HCT116 (cell line): Measurements from ENCODE around the gene TNFRSF8. TPM values are rescaled to one million over a fixed set of nuclear protein-coding genes. Genes with fewer than 3 reads are reported as not detected.
A peak's percentile ranks its signal among the peaks of the same experiment; 100 is the strongest.

Source experiments
- ATAC-seq: fragments of 200-7000 bp; cut with Tn5 transposase; 2 replicates; pipeline ENCODE4 v1.9.1; 2020; ENCODE audit warnings: mild to moderate bottlenecking, moderate library complexity
- BruUV-seq: library from RNA; stranded (reverse); fragments of 400-500 nt; replicated peaks from 2 replicates; lab custom pipeline; 2021; lab: Mats Ljungman, UMichigan
- CTCF ChIA-PET: fragments of 300-600 bp; sonication (Branson Sonifier 250); formaldehyde crosslinking; loops from one replicate; lab custom pipeline; 2021; ENCODE audit warnings: antibody characterized with exemption; lab: Charles Lee
- POLR2A ChIA-PET: fragments of 300-600, 350-600 bp; sonication (Branson Sonifier 250); formaldehyde crosslinking; loops from one replicate; lab custom pipeline; 2021; ENCODE audit warnings: antibody characterized with exemption; lab: Charles Lee
- RAD21 ChIA-PET, 2 experiments: fragments of 300-600 bp; sonication (Branson Sonifier 250); formaldehyde crosslinking; loops; one replicate each; lab custom pipeline; 2023; ENCODE audit warnings: low total read pairs in 2 of 2; ENCODE audit not compliant: uncharacterized antibody in 2 of 2, unreplicated experiment in 2 of 2, low non-redundant PET in 1 of 2; lab: Charles Lee
- DNase-seq: peaks from one replicate; pipeline ENCODE4 v3.0.0-alpha.2; 2010; ENCODE audit warnings: low read depth, low spot score
- H2AFZ ChIP-seq: fragments of 200-600 bp; shearing (Covaris generic), sonication (generic); 2 replicates; pipeline ENCODE4 v1.6.1; 2017; ENCODE audit warnings: low read depth, mixed run types, mixed read lengths, antibody characterized with exemption, low read length; ENCODE audit not compliant: poor library complexity, severe bottlenecking
- H3K27ac ChIP-seq: 2 replicates; pipeline ENCODE4 v1.5.1; 2012; ENCODE audit warnings: low read depth, low read length
- H3K27me3 ChIP-seq: fragments of 200-600 bp; sonication (generic); 2 replicates; pipeline ENCODE4 v1.6.1; 2016; ENCODE audit warnings: mixed run types, low read length, mixed read lengths; ENCODE audit not compliant: insufficient read depth
- H3K36me3 ChIP-seq, 2 experiments: fragments of 200-500 bp in 1 of 2; fragments of 200-600 bp in 1 of 2; sonication (Bioruptor generic) in 1 of 2; sonication (generic) in 1 of 2; 2 replicates each; pipeline versions ENCODE4 v1.5.1 to v1.6.1; 2014 to 2016; ENCODE audit warnings: low read length in 2 of 2, inconsistent platforms in 1 of 2, mixed read lengths in 1 of 2, mixed run types in 1 of 2; ENCODE audit not compliant: insufficient read depth in 2 of 2, control insufficient read depth in 1 of 2
- H3K4me1 ChIP-seq, 2 experiments: fragments of 200-600 bp in 1 of 2; sonication (generic) in 1 of 2; 2 replicates each; pipeline versions ENCODE4 v1.5.1 to v1.6.1; 2012 to 2017; ENCODE audit warnings: low read length in 2 of 2, inconsistent platforms in 1 of 2, mild to moderate bottlenecking in 1 of 2, mixed read lengths in 1 of 2, mixed run types in 1 of 2, moderate library complexity in 1 of 2; ENCODE audit not compliant: insufficient read depth in 2 of 2, control insufficient read depth in 1 of 2
- H3K4me2 ChIP-seq: fragments of 200-600 bp; sonication (generic); 2 replicates; pipeline ENCODE4 v1.6.1; 2017; ENCODE audit warnings: mixed run types, low read length, mixed read lengths
- H3K4me3 ChIP-seq, 2 experiments: fragments of 200-600 bp in 1 of 2; sonication (generic) in 1 of 2; replicated peaks in 1 of 2; 2 replicates each; pipeline ENCODE4 v1.5.1; 2011 to 2016; ENCODE audit warnings: low read length in 2 of 2, control low read depth in 1 of 2, low read depth in 1 of 2, mild to moderate bottlenecking in 1 of 2, mixed read lengths in 1 of 2, mixed run types in 1 of 2
- H3K79me2 ChIP-seq: fragments of 200-600 bp; sonication (generic); 2 replicates; pipeline ENCODE4 v1.6.1; 2017; ENCODE audit warnings: mild to moderate bottlenecking, mixed run types, low read length, moderate library complexity, mixed read lengths; ENCODE audit not compliant: insufficient read depth
- H3K9ac ChIP-seq: fragments of 200-600 bp; sonication (generic); 2 replicates; pipeline ENCODE4 v1.6.1; 2016; ENCODE audit warnings: low read length, mixed read lengths
- H3K9me2 ChIP-seq: fragments of 200-600 bp; sonication (generic), shearing (Covaris generic); 2 replicates; pipeline ENCODE4 v1.6.1; 2017; ENCODE audit warnings: mixed run types, mild to moderate bottlenecking, moderate library complexity; ENCODE audit not compliant: insufficient read depth
- H3K9me3 ChIP-seq, 2 experiments: fragments of 200-500 bp in 1 of 2; fragments of 200-600 bp in 1 of 2; sonication (Bioruptor generic) in 1 of 2; sonication (generic) in 1 of 2; 2 replicates each; pipeline ENCODE4 v1.6.1; 2014 to 2017; ENCODE audit warnings: low read length in 2 of 2, mixed read lengths in 2 of 2, inconsistent platforms in 1 of 2, low read depth in 1 of 2, mild to moderate bottlenecking in 1 of 2, mixed run types in 1 of 2, moderate library complexity in 1 of 2; ENCODE audit not compliant: control insufficient read depth in 1 of 2, insufficient read depth in 1 of 2
- H4K20me1 ChIP-seq: fragments of 200-600 bp; sonication (generic), shearing (Covaris generic); 2 replicates; pipeline ENCODE4 v1.6.1; 2017; ENCODE audit warnings: mixed run types, mild to moderate bottlenecking, moderate library complexity; ENCODE audit not compliant: insufficient read depth
- ATF3 ChIP-seq: IDR thresholded peaks from 2 replicates; pipeline ENCODE4 v1.6.1; 2012
- CTCF ChIP-seq, 3 experiments: fragments of 200-600 bp in 1 of 3; sonication (generic) in 1 of 3; IDR thresholded peaks in 2 of 3; conservative IDR thresholded peaks in 1 of 3; 2 replicates each; pipeline ENCODE4 v1.5.1; 2012 to 2017; ENCODE audit warnings: low read depth in 2 of 3, low read length in 2 of 3, antibody characterized with exemption in 1 of 3, borderline replicate concordance in 1 of 3, control low read depth in 1 of 3, mild to moderate bottlenecking in 1 of 3, mixed read lengths in 1 of 3, mixed run types in 1 of 3, moderate library complexity in 1 of 3; ENCODE audit not compliant: insufficient read depth in 1 of 3
- EGR1 ChIP-seq: IDR thresholded peaks from 2 replicates; pipeline ENCODE4 v1.6.1; 2012; ENCODE audit warnings: low read depth
- ELF1 ChIP-seq: IDR thresholded peaks from 2 replicates; pipeline ENCODE4 v1.6.1; 2012; ENCODE audit warnings: low read depth, borderline replicate concordance
- EZH2 ChIP-seq: fragments of 200-600 bp; sonication (generic); IDR thresholded peaks from 2 replicates; pipeline ENCODE4 v1.6.1; 2017; ENCODE audit warnings: antibody characterized with exemption, mixed run types
- EZH2phosphoT487 ChIP-seq: fragments of 200-600 bp; IDR thresholded peaks from 2 replicates; pipeline ENCODE4 v1.6.1; 2018; ENCODE audit warnings: antibody characterized with exemption, borderline replicate concordance
- FOSL1 ChIP-seq: IDR thresholded peaks from 2 replicates; pipeline ENCODE4 v1.6.1; 2012; ENCODE audit warnings: low read depth
- POLR2AphosphoS5 ChIP-seq: IDR thresholded peaks from 2 replicates; pipeline ENCODE4 v1.6.1; 2011; ENCODE audit warnings: mild to moderate bottlenecking, low read depth, low read length, moderate library complexity
- RAD21 ChIP-seq: IDR thresholded peaks from 2 replicates; pipeline ENCODE4 v1.6.1; 2012; ENCODE audit warnings: low read depth, mild to moderate bottlenecking
- REST ChIP-seq: IDR thresholded peaks from 2 replicates; pipeline ENCODE4 v1.6.1; 2012; ENCODE audit warnings: low read depth
- SIN3A ChIP-seq: IDR thresholded peaks from 2 replicates; pipeline ENCODE4 v1.6.1; 2012; ENCODE audit warnings: low read depth
- SRF ChIP-seq: IDR thresholded peaks from 2 replicates; pipeline ENCODE4 v1.6.1; 2012; ENCODE audit warnings: low read depth
- TCF7L2 ChIP-seq: IDR thresholded peaks from 2 replicates; pipeline ENCODE4 v1.7.0; 2011; ENCODE audit warnings: borderline replicate concordance, inconsistent platforms; ENCODE audit not compliant: insufficient read depth, insufficient read length; ENCODE audit errors: extremely low read depth
- YY1 ChIP-seq: IDR thresholded peaks from 2 replicates; pipeline ENCODE4 v1.6.1; 2011; ENCODE audit warnings: low read length, low read depth, moderate library complexity, mild to moderate bottlenecking; ENCODE audit not compliant: insufficient replicate concordance; ENCODE audit errors: extremely low read depth
- ZBTB33 ChIP-seq: IDR thresholded peaks from 2 replicates; pipeline ENCODE4 v1.6.1; 2011; ENCODE audit warnings: mild to moderate bottlenecking, low read length, moderate library complexity; ENCODE audit not compliant: insufficient replicate concordance; ENCODE audit errors: extremely low read depth
- ZNF274 ChIP-seq: fragments of 200-500 bp; sonication (Bioruptor generic); IDR thresholded peaks from 2 replicates; pipeline ENCODE4 v1.6.1; 2014; ENCODE audit warnings: mild to moderate bottlenecking, low read depth, low read length, inconsistent platforms
- intact Hi-C: fragments of 100-400 bp; cut with micrococcal nuclease; formaldehyde crosslinking; loops from 2 replicates; pipeline ENCODE4 v1.10.0; 2022
- total RNA-seq: library from RNA; stranded (reverse); gene quantifications from one replicate; pipeline ENCODE4 v1.2.1, GENCODE V29; 2021; ENCODE audit not compliant: unreplicated experiment

TNFRSF8 gene
- total RNA-seq, 1 experiment from 2014 or later, result 0.17 TPM

GRCh38 chr1:12100071-12100470, 37.0 kb downstream of the TNFRSF8 start:
- peak overlapping the region; percentile 51; the same call in 1 of the 2 replicates for H3K4me2 ChIP-seq
- H3K36me3 ChIP-seq, result no peaks in the 10 kb centered on the region
- 0 out of 2 replicates have a peak, but pooled peaks have one; percentile 20 for ATAC-seq
- ChIA-PET POLR2A (no interaction called here), RAD21 (no interaction called here), CTCF (interaction anchor here (0.6 kb wide), 1 partner anchor 91 kb away, joined by 4 read pairs; no protein-coding TSS in a partner anchor)
- no TSS peak for BruUV-seq
- H3K4me3 ChIP-seq, result no peak overlapping the region
- intact Hi-C loops, result no loop called here
- no peak for DNase-seq
- H3K9me2 ChIP-seq, result no peaks in the 10 kb centered on the region
- no peaks in the 10 kb centered on the region for H4K20me1 ChIP-seq
- H3K79me2 ChIP-seq, result no peaks in the 10 kb centered on the region
- H3K9ac ChIP-seq, result no peak overlapping the region
- H3K9me3 ChIP-seq, result no peaks in the 10 kb centered on the region
- no peaks in the 10 kb centered on the region for H3K27me3 ChIP-seq
- no peak overlapping the region for H3K27ac ChIP-seq
- no peak overlapping the region for H2AFZ ChIP-seq
- no peak for TF ChIP-seq REST
- no peak for TF ChIP-seq FOSL1
- no peak for TF ChIP-seq EZH2phosphoT487
- no peak for TF ChIP-seq EZH2
- TF ChIP-seq POLR2AphosphoS5, result no peak
- no peak for TF ChIP-seq ELF1
- no peak for TF ChIP-seq SRF
- TF ChIP-seq ZBTB33, result no peak
- TF ChIP-seq SIN3A, result no peak
- TF ChIP-seq YY1, result no peak
- TF ChIP-seq EGR1, result no peak
- no peak for TF ChIP-seq CTCF (IDR thresholded peaks at IDR 0.05 in 2 of 3, conservative IDR thresholded peaks at IDR 0.05 in 1 of 3; ENCODE audit: borderline replicate concordance in 1 of 3, insufficient read depth in 1 of 3, low read depth in 2 of 3, low read length in 2 of 3)
- no peak for TF ChIP-seq ATF3
- TF ChIP-seq TCF7L2, result no peak
- TF ChIP-seq RAD21, result no peak
- TF ChIP-seq ZNF274, result no peak
- TF ChIP-seq, all 23 proteins: peak for 0
- peaks cover 3 to 11% of the 10 kb centered on the region in 2 experiments; a peak in 2 of 4 replicates for H3K4me1 ChIP-seq
